Astrocyte (in vitro differentiated cells and primary cell): ENCODE results near the gene KCNK13.

Source experiments
- CTCF ChIP-seq: IDR thresholded peaks from 2 replicates; pipeline ENCODE4 v1.5.1; 2011; ENCODE audit warnings: low read depth, mild to moderate bottlenecking, inconsistent platforms, low read length, moderate library complexity; ENCODE audit not compliant: insufficient read depth
- EZH2 ChIP-seq: IDR thresholded peaks from 2 replicates; pipeline ENCODE4 v1.6.1; 2012; ENCODE audit warnings: mild to moderate bottlenecking, low read length, inconsistent platforms; ENCODE audit not compliant: insufficient read depth

GRCh38 chr14:90204516-90204915 is 142.7 kb downstream of the KCNK13 start:
- no peak for TF ChIP-seq EZH2
- no peak for TF ChIP-seq CTCF
